NAMALWA (cell line): ENCODE data around the gene SEL1L2.
"Not testable (repeated sequence)": the region's sequence is repeated elsewhere in the genome, so short reads cannot be mapped to it uniquely, and the experiment has no call there.

Experiments
- DNase-seq: peaks from one replicate; pipeline ENCODE4 v3.0.0-alpha.2; 2015; ENCODE audit warnings: low spot score

Gene SEL1L2

GRCh38 chr20:13990465-13990864, at the start of gene SEL1L2:
TSS of gene SEL1L2 (minus strand) at chr20:13990614. CDS start at chr20:13990534, 80 bp downstream.
- DNase-seq: no peak

- DNase-seq: no peak
These were observed 46.2 kb upstream of the SEL1L2 start for GRCh38 chr20:14036567-14036966.

- no peak for DNase-seq
These were observed 42.9 kb upstream of the SEL1L2 start for GRCh38 chr20:14033310-14033709.

GRCh38 chr20:14030991-14031390, 40.6 kb upstream of the SEL1L2 start:
- no peak for DNase-seq

- DNase-seq: no peak
These were observed 22.3 kb upstream of the SEL1L2 start for GRCh38 chr20:14012671-14013070.

GRCh38 chr20:14009208-14009607, 18.8 kb upstream of the SEL1L2 start:
- no peak for DNase-seq

- DNase-seq: no peak
These were observed 15.6 kb upstream of the SEL1L2 start for GRCh38 chr20:14005996-14006395.

- DNase-seq: no peak
These were observed 10.5 kb upstream of the SEL1L2 start for GRCh38 chr20:14000917-14001316.

- DNase-seq: no peak
These were observed 5.9 kb upstream of the SEL1L2 start for GRCh38 chr20:13996265-13996664.

- DNase-seq: no peak
These were observed 5.4 kb upstream of the SEL1L2 start for GRCh38 chr20:13995841-13996240.

- no peak for DNase-seq
These were observed 4.8 kb upstream of the SEL1L2 start, which contains the start of gene MACROD2 for GRCh38 chr20:13995086-13995665. TSS of gene MACROD2 (plus strand) at chr20:13995516.

- DNase-seq: not testable (repeated sequence)
These were observed 1.5 kb upstream of the SEL1L2 start for GRCh38 chr20:13991955-13992354.

- no peak for DNase-seq
These were observed 897 bp upstream of the SEL1L2 start for GRCh38 chr20:13991311-13991710.

- no peak for DNase-seq
These were observed 6.2 kb downstream of the SEL1L2 start for GRCh38 chr20:13984211-13984610.

GRCh38 chr20:13960525-13960924, 29.9 kb downstream of the SEL1L2 start:
- DNase-seq: no peak

- DNase-seq: no peak
These were observed 30.3 kb downstream of the SEL1L2 start for GRCh38 chr20:13960119-13960518.

- peak; percentile 7 for DNase-seq
These were observed 37.2 kb downstream of the SEL1L2 start for GRCh38 chr20:13953227-13953626.

GRCh38 chr20:13947719-13948118, 42.7 kb downstream of the SEL1L2 start:
- DNase-seq: no peak

GRCh38 chr20:13941031-13941430, 49.4 kb downstream of the SEL1L2 start:
- no peak for DNase-seq

- no peak for DNase-seq
These were observed 53.4 kb downstream of the SEL1L2 start for GRCh38 chr20:13936781-13937576.

GRCh38 chr20:13934992-13935894, 55.2 kb downstream of the SEL1L2 start:
- no peak for DNase-seq

- DNase-seq: no peak
These were observed 60.1 kb downstream of the SEL1L2 start for GRCh38 chr20:13930281-13930680.

- DNase-seq: no peak
These were observed 60.6 kb downstream of the SEL1L2 start for GRCh38 chr20:13929836-13930235.
